Osteocyte (in vitro differentiated cells): Measurements from ENCODE around the gene PTPRJ. TPM values are rescaled to one million over a fixed set of nuclear protein-coding genes. Genes with fewer than 3 reads are reported as not detected.

Experiments
- DNase-seq: peaks from one replicate; pipeline ENCODE4 v3.0.0; 2021; ENCODE audit warnings: mixed read lengths; ENCODE audit not compliant: unreplicated experiment; ENCODE audit errors: extremely low spot score
- H3K27ac Mint-ChIP-seq: one replicate; pipeline ENCODE4 v1.8.0; 2021; ENCODE audit warnings: mild to moderate bottlenecking, mixed read lengths; ENCODE audit not compliant: unreplicated experiment
- H3K27me3 Mint-ChIP-seq: one replicate; pipeline ENCODE4 v1.8.0; 2021; ENCODE audit warnings: mixed read lengths; ENCODE audit not compliant: unreplicated experiment
- H3K36me3 Mint-ChIP-seq: one replicate; pipeline ENCODE4 v1.8.0; 2021; ENCODE audit warnings: mixed read lengths; ENCODE audit not compliant: unreplicated experiment
- H3K4me1 Mint-ChIP-seq: one replicate; pipeline ENCODE4 v1.8.0; 2021; ENCODE audit warnings: mixed read lengths; ENCODE audit not compliant: unreplicated experiment
- H3K4me3 Mint-ChIP-seq: one replicate; pipeline ENCODE4 v1.8.0; 2021; ENCODE audit warnings: mild to moderate bottlenecking, moderate library complexity, mixed read lengths; ENCODE audit not compliant: unreplicated experiment
- H3K9me3 Mint-ChIP-seq: one replicate; pipeline ENCODE4 v1.8.0; 2021; ENCODE audit warnings: mixed read lengths; ENCODE audit not compliant: unreplicated experiment
- CTCF ChIP-seq: fragments of 200-600 bp; sonication (generic); IDR thresholded peaks from 2 replicates; pipeline ENCODE4 v1.5.0; 2021; ENCODE audit warnings: antibody characterized with exemption, mild to moderate bottlenecking, moderate library complexity
- total RNA-seq: library from RNA; stranded (reverse); gene quantifications from 2 replicates; pipeline ENCODE4 v1.2.1, GENCODE V29; 2021

PTPRJ gene
- total RNA-seq, 1 donor from 2014 or later: 16.6 TPM

GRCh38 chr11:48167380-48167779, 187.0 kb downstream of the PTPRJ start:
- Mint-ChIP-seq H3K27ac (no peak overlapping the region), H3K4me1 (peaks cover 25% of the 10 kb centered on the region), H3K4me3 (no peak overlapping the region), H3K9me3 (no peaks in the 10 kb centered on the region), H3K27me3 (no peaks in the 10 kb centered on the region), H3K36me3 (peaks cover 30% of the 10 kb centered on the region)
- TF ChIP-seq CTCF: no peak
- no peak for DNase-seq

GRCh38 chr11:48168815-48169214, 188.5 kb downstream of the PTPRJ start:
- H3K4me3 Mint-ChIP-seq: no peak overlapping the region
- H3K27me3 Mint-ChIP-seq: no peaks in the 10 kb centered on the region
- H3K9me3 Mint-ChIP-seq: no peaks in the 10 kb centered on the region
- TF ChIP-seq CTCF: no peak
- peaks cover 24% of the 10 kb centered on the region for H3K36me3 Mint-ChIP-seq
- no peak overlapping the region for H3K27ac Mint-ChIP-seq
- no peak for DNase-seq
- peaks cover 26% of the 10 kb centered on the region for H3K4me1 Mint-ChIP-seq

- Mint-ChIP-seq H3K27ac (peak overlapping the region; percentile 44), H3K4me3 (no peak overlapping the region), H3K9me3 (no peaks in the 10 kb centered on the region), H3K4me1 (peaks cover 26% of the 10 kb centered on the region), H3K27me3 (no peaks in the 10 kb centered on the region), H3K36me3 (peaks cover 19% of the 10 kb centered on the region)
- no peak for TF ChIP-seq CTCF
- no peak for DNase-seq
These were observed 188.9 kb downstream of the PTPRJ start for GRCh38 chr11:48169259-48169658.

GRCh38 chr11:48169717-48170116, 189.4 kb downstream of the PTPRJ start:
- peak overlapping the region; percentile 67 for H3K27ac Mint-ChIP-seq
- TF ChIP-seq CTCF: no peak
- no peaks in the 10 kb centered on the region for H3K27me3 Mint-ChIP-seq
- no peaks in the 10 kb centered on the region for H3K9me3 Mint-ChIP-seq
- no peak for DNase-seq
- H3K36me3 Mint-ChIP-seq: peaks cover 18% of the 10 kb centered on the region
- H3K4me3 Mint-ChIP-seq: no peak overlapping the region
- H3K4me1 Mint-ChIP-seq: peaks cover 26% of the 10 kb centered on the region

GRCh38 chr11:48170241-48171233, 190.2 kb downstream of the PTPRJ start:
- no peaks in the 10 kb centered on the region for H3K9me3 Mint-ChIP-seq
- TF ChIP-seq CTCF: no peak
- no peak for DNase-seq
- peaks cover 26% of the 10 kb centered on the region for H3K4me1 Mint-ChIP-seq
- no peaks in the 10 kb centered on the region for H3K27me3 Mint-ChIP-seq
- peaks cover 11% of the 10 kb centered on the region for H3K36me3 Mint-ChIP-seq
- H3K4me3 Mint-ChIP-seq: no peak overlapping the region
- H3K27ac Mint-ChIP-seq: peak overlapping the region; percentile 67
